Measurements from ENCODE around the gene EXOC3L2. TPM values are rescaled to one million over a fixed set of nuclear protein-coding genes. Genes with fewer than 3 reads are reported as not detected.

Gene EXOC3L2
- total and polyA plus RNA-seq, 10 of the 15 experiments (the other 5 are each of a cell fraction or from before 2014, with no cell fraction given) = not detected

GRCh38 chr19:45166723-45167252, 78.4 kb downstream of the EXOC3L2 start:
- TF ChIP-seq CREB1 (IDR thresholded peaks at IDR 0.05; ENCODE audit: low read depth) = no peak
- no peak for TF ChIP-seq USF2 (IDR thresholded peaks at IDR 0.05; ENCODE audit: borderline replicate concordance, low read depth, low read length)
- TF ChIP-seq, protein P1, sequence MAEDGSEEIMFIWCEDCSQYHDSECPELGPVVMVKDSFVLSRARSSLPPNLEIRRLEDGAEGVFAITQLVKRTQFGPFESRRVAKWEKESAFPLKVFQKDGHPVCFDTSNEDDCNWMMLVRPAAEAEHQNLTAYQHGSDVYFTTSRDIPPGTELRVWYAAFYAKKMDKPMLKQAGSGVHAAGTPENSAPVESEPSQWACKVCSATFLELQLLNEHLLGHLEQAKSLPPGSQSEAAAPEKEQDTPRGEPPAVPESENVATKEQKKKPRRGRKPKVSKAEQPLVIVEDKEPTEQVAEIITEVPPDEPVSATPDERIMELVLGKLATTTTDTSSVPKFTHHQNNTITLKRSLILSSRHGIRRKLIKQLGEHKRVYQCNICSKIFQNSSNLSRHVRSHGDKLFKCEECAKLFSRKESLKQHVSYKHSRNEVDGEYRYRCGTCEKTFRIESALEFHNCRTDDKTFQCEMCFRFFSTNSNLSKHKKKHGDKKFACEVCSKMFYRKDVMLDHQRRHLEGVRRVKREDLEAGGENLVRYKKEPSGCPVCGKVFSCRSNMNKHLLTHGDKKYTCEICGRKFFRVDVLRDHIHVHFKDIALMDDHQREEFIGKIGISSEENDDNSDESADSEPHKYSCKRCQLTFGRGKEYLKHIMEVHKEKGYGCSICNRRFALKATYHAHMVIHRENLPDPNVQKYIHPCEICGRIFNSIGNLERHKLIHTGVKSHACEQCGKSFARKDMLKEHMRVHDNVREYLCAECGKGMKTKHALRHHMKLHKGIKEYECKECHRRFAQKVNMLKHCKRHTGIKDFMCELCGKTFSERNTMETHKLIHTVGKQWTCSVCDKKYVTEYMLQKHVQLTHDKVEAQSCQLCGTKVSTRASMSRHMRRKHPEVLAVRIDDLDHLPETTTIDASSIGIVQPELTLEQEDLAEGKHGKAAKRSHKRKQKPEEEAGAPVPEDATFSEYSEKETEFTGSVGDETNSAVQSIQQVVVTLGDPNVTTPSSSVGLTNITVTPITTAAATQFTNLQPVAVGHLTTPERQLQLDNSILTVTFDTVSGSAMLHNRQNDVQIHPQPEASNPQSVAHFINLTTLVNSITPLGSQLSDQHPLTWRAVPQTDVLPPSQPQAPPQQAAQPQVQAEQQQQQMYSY (CRISPR knock-in tag; IDR thresholded peaks at IDR 0.05) = no peak
- no peak for TF ChIP-seq BHLHE40 (IDR thresholded peaks at IDR 0.05; ENCODE audit: borderline replicate concordance in 1 of 2, low read depth in 2 of 2, low read length in 1 of 2)
- TF ChIP-seq CHD2 (IDR thresholded peaks at IDR 0.05; ENCODE audit: borderline replicate concordance, low read depth, low read length) = no peak
- TF ChIP-seq SIX5 (IDR thresholded peaks at IDR 0.05; ENCODE audit: low read depth, low read length, severe bottlenecking) = no peak
- no peak for TF ChIP-seq NFYA (IDR thresholded peaks at IDR 0.05; ENCODE audit: borderline replicate concordance, low read depth, low read length)
- TF ChIP-seq CBX5 (IDR thresholded peaks at IDR 0.05; ENCODE audit: low read depth) = no peak
- TF ChIP-seq CBX3 (IDR thresholded peaks at IDR 0.05; ENCODE audit: borderline replicate concordance, low read depth) = no peak
- no peak for TF ChIP-seq EZH2 (IDR thresholded peaks at IDR 0.05; ENCODE audit: borderline replicate concordance, control insufficient read depth, low read depth, low read length)
- TF ChIP-seq NR2F1 (conservative IDR thresholded peaks at IDR 0.05) = no peak
- TF ChIP-seq, protein P2, sequence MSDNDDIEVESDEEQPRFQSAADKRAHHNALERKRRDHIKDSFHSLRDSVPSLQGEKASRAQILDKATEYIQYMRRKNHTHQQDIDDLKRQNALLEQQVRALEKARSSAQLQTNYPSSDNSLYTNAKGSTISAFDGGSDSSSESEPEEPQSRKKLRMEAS (IDR thresholded peaks at IDR 0.05; ENCODE audit: low read depth, low read length) = no peak
- TF ChIP-seq RUNX3 (IDR thresholded peaks at IDR 0.05; ENCODE audit: low read length) = no peak
- TF ChIP-seq WRNIP1 (IDR thresholded peaks at IDR 0.05; ENCODE audit: borderline replicate concordance, low read depth, low read length) = no peak
- no peak for TF ChIP-seq POU2F2 (IDR thresholded peaks at IDR 0.05; ENCODE audit: borderline replicate concordance, low read depth, low read length)
- no peak for TF ChIP-seq SMARCA5 (IDR thresholded peaks at IDR 0.05)
- TF ChIP-seq STAT1 (conservative IDR thresholded peaks at IDR 0.05) = no peak
- TF ChIP-seq ZNF207 (IDR thresholded peaks at IDR 0.05; ENCODE audit: borderline replicate concordance) = no peak
- TF ChIP-seq YY1 (IDR thresholded peaks at IDR 0.05; ENCODE audit: low read depth, low read length) = no peak
- no peak for TF ChIP-seq ZBED1 (IDR thresholded peaks at IDR 0.05; ENCODE audit: borderline replicate concordance)
- H3K27me3 ChIP-seq (replicated peaks in 1 of 2; ENCODE audit: control insufficient read depth in 2 of 2, insufficient read depth in 2 of 2, low read length in 1 of 2) = no peaks in the 10 kb centered on the region
- BruUV-seq (replicated peaks) = no TSS peak
- no peak overlapping the region for H3K27ac ChIP-seq (ENCODE audit: control insufficient read depth, insufficient read depth)
- H3K4me3 ChIP-seq = no peak overlapping the region
- in situ Hi-C loops (cut with MboI) = no loop called here
- intact Hi-C loops (cut with micrococcal nuclease; ENCODE audit: unreplicated experiment) = no loop called here
- H3K4me2 ChIP-seq (ENCODE audit: control insufficient read depth, insufficient read depth) = no peak overlapping the region
- ChIA-PET RAD21 (ENCODE audit: unreplicated experiment) (interaction anchor here (1.2 kb wide), 1 partner anchor 11 kb away, joined by 3 read pairs; the partner anchor contains the start of genes BLOC1S3 and TRAPPC6A), SMC1A (ENCODE audit: uncharacterized antibody, unreplicated experiment) (no interaction called here), CTCF (interaction anchor here (0.6 kb wide), 1 partner anchor 81 kb away, joined by 3 read pairs; no protein-coding TSS in a partner anchor), POLR2A (interaction anchor here (0.9 to 1.5 kb wide), 3 partner anchors 11 to 30 kb away, joined by 3 to 4 read pairs (median 3); partner anchors contain the start of gene TRAPPC6A)
- FAIRE-seq = no peak
- H3K79me2 ChIP-seq (ENCODE audit: control insufficient read depth, insufficient read depth, low read length) = no peaks in the 10 kb centered on the region
- peaks cover 21% of the 10 kb centered on the region for H3K4me1 ChIP-seq (ENCODE audit: control insufficient read depth, insufficient read depth, low read length)
- 82% methylated on average over 12 of the region's 14 CpGs for WGBS (ENCODE audit: insufficient coverage, insufficient replicate concordance, low lambda C conversion rate, missing lambda C conversion rate)
- no peaks in the 10 kb centered on the region for H3K36me3 ChIP-seq (ENCODE audit: control insufficient read depth in 2 of 2, insufficient read depth in 2 of 2, low read length in 1 of 2)
- H3K9ac ChIP-seq (ENCODE audit: control insufficient read depth, insufficient read depth, low read length) = no peak overlapping the region
- no peak for ATAC-seq
- no peaks in the 10 kb centered on the region for H4K20me1 ChIP-seq (ENCODE audit: control insufficient read depth, insufficient read depth)
- no peaks in the 10 kb centered on the region for H3K9me3 ChIP-seq (replicated peaks; ENCODE audit: control insufficient read depth, insufficient read depth, low read length)
- H2AFZ ChIP-seq (ENCODE audit: control insufficient read depth, low read depth, low read length) = no peak overlapping the region
- no peak for DNase-seq (ENCODE audit: low read depth, low spot score)

Measured in GM12878 (cell line).